NCI-H526 treated with DMSO at 0.1 percent for 48 hours (cell line): ENCODE measurements around the gene NET1.

Experiments
- DNase-seq: peaks from one replicate; lab custom pipeline; 2025; lab: John Stamatoyannopoulos, UW

The NET1 gene

DNA sequence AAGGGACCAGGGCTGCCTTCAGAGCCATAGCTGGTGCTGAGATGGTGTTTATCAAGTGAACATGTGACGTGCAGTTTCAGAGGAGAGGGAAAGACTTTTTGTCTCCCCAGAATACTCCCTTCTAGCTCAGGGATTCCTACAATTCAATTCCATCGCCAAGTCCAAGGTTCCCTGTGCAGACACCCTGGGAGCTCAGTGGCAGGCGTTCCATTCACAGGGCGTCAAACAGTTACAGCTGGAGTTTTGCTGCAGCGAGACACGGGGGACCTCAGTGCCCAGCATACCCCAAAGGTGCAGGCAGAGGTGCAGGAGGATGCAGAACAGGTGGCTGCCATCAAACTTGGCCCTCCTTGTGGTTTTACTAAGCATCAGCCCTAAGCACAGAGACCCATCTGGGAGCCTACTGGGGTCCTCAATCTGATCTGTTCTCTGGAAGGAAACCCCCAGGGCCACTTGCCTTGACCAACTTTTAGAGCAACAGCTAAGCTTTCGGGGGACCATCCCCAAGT lies 87.9 kb downstream of the NET1 start:
- DNase-seq = no peak

DNA sequence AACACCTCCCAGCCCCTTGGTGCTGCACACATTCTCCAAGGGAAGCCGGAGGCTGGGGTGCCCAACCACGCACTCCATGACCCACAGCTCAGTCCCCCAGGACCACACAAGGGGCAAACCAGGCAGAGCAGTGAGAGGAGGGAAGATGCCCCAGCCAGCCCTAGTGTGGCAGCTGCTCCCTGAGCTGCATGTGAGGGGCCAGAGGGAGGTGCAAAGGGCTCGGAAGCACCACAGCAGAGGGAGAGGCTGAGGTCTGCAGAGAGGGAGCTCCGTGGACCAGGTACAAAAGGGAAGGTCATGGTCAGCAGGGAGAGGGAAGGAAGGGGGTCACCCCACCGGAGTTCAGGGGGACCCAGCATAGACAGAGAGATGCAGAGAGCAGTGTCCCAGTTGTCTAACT lies 88.6 kb downstream of the NET1 start:
- no peak for DNase-seq

DNA sequence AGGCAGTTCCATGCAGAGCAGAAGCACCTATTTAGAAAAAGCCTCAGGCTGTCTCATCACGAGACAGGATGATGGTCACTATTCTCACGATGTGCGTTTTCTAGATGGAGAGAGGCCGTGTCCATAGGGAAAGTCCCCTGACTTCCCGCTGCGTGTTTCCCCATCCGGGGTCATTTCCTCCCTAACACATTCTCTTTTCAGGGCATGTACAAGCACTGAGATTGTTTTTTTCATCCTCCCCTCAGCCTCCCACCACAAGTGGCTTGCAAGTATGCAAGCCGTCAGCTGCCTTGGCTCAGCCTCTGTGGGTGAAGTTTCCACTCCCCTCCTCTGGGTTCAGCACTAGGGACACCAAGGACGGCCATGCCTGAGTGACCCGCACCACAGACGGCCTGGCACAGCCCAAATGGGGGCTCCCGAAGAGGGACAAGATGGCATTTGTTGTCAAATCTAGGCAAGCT lies 89.7 kb downstream of the NET1 start:
- no peak for DNase-seq

DNA sequence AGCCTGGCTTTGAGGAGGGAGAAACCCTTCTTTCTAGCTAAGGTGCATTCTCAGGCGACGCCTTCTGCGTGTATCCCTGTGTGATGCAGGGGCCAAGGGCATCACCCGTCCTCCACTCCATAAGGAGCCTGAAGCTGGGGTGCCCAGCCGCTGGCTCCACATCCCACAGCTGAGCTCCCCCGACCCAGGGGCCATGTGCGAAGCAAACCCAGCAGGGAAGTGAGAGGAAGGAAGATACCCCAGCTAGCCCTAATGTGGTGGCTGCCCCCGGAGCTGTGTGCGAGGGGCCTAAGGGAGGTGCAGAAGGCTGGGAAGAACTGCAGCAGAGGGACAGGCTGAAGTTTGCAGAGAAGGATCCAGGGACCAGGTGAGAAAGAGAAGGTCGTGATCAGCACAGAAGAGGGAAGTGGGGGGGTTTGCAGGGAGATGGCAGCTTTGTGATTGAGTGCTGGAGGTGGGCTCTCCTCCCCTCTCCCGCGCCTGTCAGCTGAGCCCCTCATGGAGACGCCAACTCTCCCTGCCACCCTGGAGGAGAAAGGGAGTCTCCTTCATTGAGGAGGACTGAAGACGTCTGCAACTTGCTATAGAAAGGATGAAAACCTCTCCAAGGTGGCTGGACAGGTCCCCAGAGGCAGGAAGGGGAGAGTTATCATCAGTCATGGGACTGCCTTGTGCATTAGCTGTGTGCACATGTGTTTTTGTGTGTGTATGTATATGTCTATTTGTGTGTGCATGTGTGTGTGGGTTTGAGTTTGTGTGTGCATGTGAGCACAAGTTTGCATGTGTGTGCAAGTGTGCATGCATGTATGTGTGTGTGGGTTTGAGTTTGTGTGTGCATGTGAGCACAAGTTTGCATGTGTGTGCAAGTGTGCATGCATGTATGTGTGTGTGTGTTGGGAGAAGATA lies 90.5 kb downstream of the NET1 start:
- DNase-seq = no peak

DNA sequence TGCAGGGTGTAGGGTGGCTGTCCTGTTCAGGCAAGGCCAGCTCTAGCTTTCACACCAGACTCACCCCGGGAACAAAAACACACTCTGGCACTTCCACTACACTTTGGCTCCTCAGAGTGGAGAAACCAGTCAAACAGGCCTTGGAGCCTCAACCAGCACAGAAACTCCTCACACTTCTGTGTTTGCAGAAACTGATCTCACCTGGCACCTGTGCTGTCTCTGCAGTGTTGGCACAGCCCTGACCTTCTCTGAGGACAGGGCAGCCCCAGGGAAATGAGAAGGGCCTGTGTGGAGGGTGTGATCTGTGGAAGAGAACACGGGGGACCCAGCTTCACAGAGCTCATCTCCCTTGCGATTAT lies 91.1 kb downstream of the NET1 start:
- DNase-seq = peak; percentile 76

DNA sequence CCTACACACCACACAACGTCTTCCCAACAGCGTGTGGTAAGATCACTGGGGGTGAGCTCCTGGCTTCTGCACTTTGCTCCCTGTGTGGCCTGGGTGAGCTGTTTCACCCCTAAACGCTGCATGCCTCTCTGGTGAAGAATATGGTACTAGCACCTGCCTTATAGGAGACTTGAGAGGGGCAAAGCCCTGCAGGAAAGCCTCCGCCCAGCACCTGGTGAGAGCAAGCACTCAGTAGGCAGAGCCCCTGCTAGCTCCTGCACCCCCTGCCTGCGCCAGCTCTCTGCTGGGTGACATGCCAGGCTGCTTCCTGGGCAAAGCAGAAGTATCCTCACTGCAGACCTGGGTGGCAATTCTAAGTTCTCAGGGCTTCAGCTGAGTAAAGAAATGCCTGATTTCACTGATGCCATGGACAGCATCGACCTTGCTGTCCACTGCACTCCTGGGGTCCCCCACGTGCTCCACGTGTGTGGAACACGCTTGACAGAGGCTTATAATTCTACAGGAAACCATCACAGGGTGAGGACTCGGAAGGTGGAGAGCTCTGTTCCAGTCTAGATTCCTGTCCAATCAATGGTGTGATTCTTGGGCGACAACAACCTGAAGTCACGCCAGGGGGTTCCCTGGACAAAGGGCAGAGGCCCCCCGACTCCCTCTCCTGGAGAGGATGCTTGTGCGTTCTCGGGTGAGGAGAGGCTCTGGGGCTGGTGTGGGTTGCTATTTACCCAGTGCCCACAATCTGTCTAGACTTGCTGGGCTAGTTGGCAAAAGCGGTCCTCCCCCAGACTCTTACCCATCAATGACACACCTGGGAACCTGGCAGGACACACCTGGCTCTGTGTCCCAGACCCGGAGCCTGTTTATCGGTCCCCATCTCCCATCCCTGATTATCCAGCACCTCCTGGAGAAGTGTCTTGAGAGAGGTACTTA lies 92.1 kb downstream of the NET1 start:
- no peak for DNase-seq

DNA sequence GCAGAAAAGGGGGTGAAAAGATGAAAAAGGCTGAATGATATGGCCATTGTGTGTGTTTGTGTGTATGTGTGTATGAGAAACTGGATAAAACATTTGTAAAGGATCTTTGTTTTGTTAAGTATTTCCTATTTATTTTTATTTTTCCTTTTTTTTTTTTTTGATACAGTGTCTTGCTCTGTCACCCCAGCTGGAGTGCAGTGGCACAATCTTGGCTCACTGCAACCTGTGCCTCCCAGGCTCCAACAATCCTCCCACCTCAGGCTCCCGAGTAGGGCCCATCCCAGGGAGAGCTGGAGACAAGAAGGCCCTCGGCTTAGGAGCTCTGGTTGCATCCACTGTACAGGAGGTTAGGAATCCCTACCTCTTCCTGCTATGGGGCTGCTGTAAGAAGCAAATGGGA lies 93.9 kb downstream of the NET1 start:
- DNase-seq = no peak

DNA sequence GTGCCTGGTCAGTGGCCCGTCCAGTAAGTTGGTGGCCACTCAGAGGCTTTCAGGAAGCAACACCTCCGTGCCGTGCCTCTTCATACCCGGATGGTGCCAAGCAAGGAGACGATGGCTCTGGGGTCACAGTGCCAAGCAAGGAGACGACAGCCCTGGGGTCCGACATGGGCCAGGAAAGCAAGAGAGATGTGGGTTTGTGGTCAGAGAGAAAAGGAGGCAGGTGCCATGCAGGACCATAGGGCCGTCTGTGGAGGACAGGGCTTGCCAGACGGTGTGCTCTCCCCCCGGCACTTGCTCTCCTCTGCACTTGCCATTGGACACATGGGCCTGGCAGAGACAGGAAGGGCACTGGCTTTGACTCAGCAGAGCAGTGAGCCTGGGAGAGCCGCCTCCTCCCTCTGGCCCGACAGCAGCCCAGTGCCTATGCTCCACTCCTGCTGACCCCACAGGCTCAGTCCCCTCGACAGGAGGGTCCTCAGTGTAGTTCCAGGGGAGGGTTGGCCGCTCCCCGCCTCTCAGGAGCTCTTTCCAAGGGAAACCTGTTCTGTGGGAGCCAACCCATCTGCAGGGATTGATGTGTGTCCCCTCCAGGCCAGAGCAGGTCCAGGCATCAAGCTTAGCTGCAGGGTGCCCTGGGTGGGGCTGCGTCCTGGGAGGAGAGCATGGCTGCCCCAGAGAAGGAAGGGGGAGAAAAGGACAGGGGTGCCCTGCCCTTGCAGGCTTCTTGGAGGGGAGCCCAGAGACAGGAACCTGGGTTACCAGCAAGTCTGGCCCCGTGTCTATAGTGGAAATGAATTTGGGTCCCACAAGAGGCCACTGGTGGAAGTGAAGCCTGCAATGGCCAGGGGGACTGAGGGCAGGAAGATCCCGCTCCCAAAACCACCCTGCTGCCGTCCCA lies 94.6 kb downstream of the NET1 start:
- no peak for DNase-seq

DNA sequence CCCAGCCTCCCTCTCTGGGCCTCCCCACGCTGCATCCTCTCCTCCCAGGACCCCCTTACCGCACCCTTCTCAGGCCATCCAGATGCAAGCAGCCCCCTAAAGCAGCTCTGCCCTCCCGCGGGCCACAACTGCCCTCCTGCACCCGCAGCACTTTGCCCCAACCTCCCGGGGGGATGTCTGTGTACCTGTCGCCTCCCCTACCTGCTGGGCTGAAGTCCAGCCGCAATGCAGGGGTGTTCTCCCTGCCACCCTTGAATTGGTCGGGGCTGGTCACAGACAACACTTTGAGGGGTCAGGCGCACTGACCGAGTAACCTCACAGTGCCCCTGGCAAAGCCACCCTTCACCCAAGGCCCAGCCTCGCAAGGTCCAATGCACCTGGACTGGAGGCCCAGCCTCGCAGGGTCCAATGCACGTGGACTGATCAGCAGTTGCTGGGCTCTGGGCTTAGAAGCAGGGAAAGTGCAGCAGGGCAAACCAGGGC lies 95.3 kb downstream of the NET1 start:
- no peak for DNase-seq

DNA sequence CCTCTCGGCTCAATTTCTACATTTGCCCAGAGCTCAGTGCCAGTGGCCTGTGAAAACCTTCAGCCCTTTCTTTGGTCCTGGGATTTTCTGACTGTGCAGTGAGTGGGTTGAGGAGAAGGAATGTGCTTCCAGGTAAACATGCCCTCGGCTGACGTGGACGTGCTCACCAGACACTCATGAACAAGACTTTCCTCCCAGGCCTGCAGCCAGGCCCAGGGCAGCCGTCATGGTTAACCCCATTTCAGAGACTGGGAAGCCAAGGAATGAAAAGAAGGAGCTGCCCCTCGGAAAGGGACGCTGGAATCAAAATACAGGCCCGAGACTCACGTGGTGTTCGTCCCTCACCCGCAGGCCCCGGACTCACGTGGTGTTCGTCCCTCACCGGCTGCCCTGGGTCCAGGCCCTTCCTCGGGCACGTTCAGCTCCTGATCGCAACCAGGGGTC lies 95.8 kb downstream of the NET1 start:
- DNase-seq = no peak
